Astrocyte of the cerebellum (primary cell): ENCODE results near the gene SMIM22.

ENCODE experiments used
- DNase-seq: peaks from one replicate; pipeline ENCODE4 v3.0.0-alpha.2; 2011; ENCODE audit warnings: low read depth
- H3K4me3 ChIP-seq: 2 replicates; pipeline ENCODE4 v1.5.1; 2011; ENCODE audit warnings: mild to moderate bottlenecking, low read depth, low read length, moderate library complexity
- in situ Hi-C: cut with HindIII; loops from 2 replicates; pipeline ENCODE4 v1.10.0; 2017; ENCODE audit warnings: low sequenced_read_pairs
- TF ChIP-seq, protein P1 (sequence below): IDR thresholded peaks from 2 replicates; pipeline ENCODE4 v1.5.1; 2012; ENCODE audit warnings: low read length, low read depth, moderate library complexity, mild to moderate bottlenecking; ENCODE audit errors: missing control alignments

Gene SMIM22

GRCh38 chr16:4767872-4768548, 27.2 kb upstream of the SMIM22 start:
- H3K4me3 ChIP-seq = peak overlapping the region; percentile 49
- in situ Hi-C loops = loop anchor here (5.0 kb wide), 1 partner anchor 49 kb away; no protein-coding TSS in a partner anchor
- DNase-seq = no peak
- TF ChIP-seq, protein P1, sequence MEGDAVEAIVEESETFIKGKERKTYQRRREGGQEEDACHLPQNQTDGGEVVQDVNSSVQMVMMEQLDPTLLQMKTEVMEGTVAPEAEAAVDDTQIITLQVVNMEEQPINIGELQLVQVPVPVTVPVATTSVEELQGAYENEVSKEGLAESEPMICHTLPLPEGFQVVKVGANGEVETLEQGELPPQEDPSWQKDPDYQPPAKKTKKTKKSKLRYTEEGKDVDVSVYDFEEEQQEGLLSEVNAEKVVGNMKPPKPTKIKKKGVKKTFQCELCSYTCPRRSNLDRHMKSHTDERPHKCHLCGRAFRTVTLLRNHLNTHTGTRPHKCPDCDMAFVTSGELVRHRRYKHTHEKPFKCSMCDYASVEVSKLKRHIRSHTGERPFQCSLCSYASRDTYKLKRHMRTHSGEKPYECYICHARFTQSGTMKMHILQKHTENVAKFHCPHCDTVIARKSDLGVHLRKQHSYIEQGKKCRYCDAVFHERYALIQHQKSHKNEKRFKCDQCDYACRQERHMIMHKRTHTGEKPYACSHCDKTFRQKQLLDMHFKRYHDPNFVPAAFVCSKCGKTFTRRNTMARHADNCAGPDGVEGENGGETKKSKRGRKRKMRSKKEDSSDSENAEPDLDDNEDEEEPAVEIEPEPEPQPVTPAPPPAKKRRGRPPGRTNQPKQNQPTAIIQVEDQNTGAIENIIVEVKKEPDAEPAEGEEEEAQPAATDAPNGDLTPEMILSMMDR = no peak

GRCh38 chr16:4768549-4769305, 26.4 kb upstream of the SMIM22 start:
- in situ Hi-C loops = loop anchor here (5.0 kb wide), 1 partner anchor 49 kb away; no protein-coding TSS in a partner anchor
- TF ChIP-seq, protein P1 = no peak
- DNase-seq = peak; percentile 83
- peak overlapping the region; percentile 49 for H3K4me3 ChIP-seq

DNA sequence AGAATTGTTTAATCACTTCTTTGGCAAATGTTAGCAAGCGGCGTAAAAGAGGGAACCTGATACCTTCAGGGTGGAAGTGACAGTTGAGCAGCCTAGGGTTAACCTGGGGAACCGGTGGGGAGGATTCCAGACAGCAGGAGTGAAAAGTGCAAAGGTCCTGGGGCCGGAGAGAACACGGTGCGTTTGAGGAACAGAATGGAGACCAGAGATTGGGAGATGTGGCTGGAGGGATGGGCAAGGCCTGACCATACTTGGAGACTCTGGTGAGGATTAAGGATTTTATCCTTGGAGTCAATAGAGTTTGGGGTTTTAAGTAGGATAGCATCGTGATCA, 25.9 kb upstream of the SMIM22 start:
- TF ChIP-seq, protein P1 = no peak
- in situ Hi-C loops = loop anchor here (5.0 kb wide), 1 partner anchor 48 kb away; no protein-coding TSS in a partner anchor
- no peak for DNase-seq
- H3K4me3 ChIP-seq = peak overlapping the region; percentile 49

DNA sequence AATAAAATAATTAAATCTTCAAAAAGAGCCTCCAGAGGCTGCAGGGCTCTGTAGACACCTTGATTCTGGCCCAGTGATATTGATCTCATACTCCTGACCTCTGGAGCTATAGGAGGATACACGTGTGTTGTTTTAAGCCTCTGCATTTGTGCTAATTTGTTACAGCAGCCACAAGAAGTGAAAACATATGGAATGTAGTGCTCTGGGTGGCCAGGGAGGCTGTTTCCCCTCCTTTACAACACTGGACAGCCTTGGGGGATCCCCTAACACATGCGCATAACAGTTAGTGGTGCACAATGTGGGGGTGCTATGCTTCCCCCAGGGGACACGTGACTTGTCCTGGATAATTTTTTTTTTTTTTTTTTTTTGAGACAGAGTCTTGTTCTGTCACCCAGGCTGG, 23.5 kb upstream of the SMIM22 start:
- DNase-seq = no peak
- TF ChIP-seq, protein P1 = no peak
- in situ Hi-C loops = no loop called here
- no peak overlapping the region for H3K4me3 ChIP-seq

DNA sequence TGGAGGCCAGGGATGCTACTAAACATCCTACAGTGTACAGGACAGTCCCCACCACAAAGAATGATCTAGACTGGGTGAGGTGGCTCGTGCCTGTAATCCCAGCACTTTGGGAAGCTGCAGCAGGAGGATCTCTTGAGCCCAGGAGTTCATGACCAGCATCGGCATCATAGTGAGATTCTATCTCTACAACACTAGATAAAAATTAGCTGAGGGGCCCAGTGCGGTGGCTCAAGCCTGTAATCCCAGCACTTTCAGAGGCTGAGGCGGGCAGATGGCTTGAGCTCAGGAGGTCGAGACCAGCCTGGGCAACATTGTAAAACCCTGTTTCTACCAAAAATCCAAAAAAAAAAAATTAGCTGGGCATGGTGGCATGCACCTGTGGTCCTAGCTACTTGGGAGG, 22.8 kb upstream of the SMIM22 start:
- no peak overlapping the region for H3K4me3 ChIP-seq
- in situ Hi-C loops = no loop called here
- TF ChIP-seq, protein P1 = no peak
- no peak for DNase-seq

DNA sequence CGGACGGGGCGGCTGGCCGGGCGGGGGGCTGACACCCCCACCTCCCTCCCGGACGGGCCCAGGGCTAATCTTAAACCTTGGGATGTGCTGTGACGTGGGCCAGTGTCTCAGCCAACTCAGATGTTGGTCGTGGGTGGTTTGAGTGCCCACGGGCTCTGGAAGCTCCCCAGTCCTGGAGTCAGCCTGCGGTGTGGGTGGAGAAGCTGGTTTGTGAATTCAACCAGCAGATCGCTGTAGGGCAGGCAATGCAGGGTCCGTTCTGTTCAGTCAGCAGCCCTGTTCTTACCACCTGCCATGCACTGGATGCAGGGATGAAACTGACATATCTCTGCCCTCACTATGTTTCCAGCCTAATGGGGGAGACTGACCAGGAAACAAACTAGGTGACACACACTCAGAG, 20.2 kb upstream of the SMIM22 start:
- no peak overlapping the region for H3K4me3 ChIP-seq
- in situ Hi-C loops = no loop called here
- DNase-seq = no peak
- TF ChIP-seq, protein P1 = no peak
